Skeletal muscle tissue (tissue), 4 donors: ENCODE results near the gene GIPC3. TPM values are rescaled to one million over a fixed set of nuclear protein-coding genes. Genes with fewer than 3 reads are reported as not detected.
A peak's percentile ranks its signal among the peaks of the same experiment; 100 is the strongest.

Experiments
- H3K27ac ChIP-seq: one replicate; pipeline ENCODE4 v1.7.0; 2013; ENCODE audit warnings: mild to moderate bottlenecking, low read depth, low read length, inconsistent platforms
- H3K27me3 ChIP-seq, 3 donors: one replicate each; pipeline ENCODE4 v1.7.0; 2013; ENCODE audit warnings: low read length in 3 of 3; ENCODE audit not compliant: control insufficient read depth in 3 of 3, insufficient read depth in 3 of 3
- H3K36me3 ChIP-seq, 3 donors: one replicate each; pipeline ENCODE4 v1.7.0; 2013; ENCODE audit warnings: low read length in 3 of 3; ENCODE audit not compliant: control insufficient read depth in 3 of 3, insufficient read depth in 3 of 3
- H3K4me1 ChIP-seq, 3 donors: one replicate each; pipeline ENCODE4 v1.7.0; 2013; ENCODE audit warnings: low read length in 3 of 3, mild to moderate bottlenecking in 3 of 3; ENCODE audit not compliant: control insufficient read depth in 3 of 3, insufficient read depth in 3 of 3
- H3K4me3 ChIP-seq, 3 donors: one replicate each; pipeline ENCODE4 v1.7.0; 2013; ENCODE audit warnings: low read length in 3 of 3
- H3K9ac ChIP-seq, 3 donors: one replicate each; pipeline ENCODE4 v1.7.0; 2013; ENCODE audit warnings: low read length in 3 of 3, mild to moderate bottlenecking in 3 of 3, moderate library complexity in 2 of 3, low read depth in 1 of 3
- H3K9me3 ChIP-seq, 3 donors: one replicate each; pipeline ENCODE4 v1.7.0; 2013; ENCODE audit warnings: low read length in 3 of 3; ENCODE audit not compliant: control insufficient read depth in 3 of 3
- total RNA-seq: library from RNA; depleted of rRNA; stranded (reverse); fragments of >200 nt; gene quantifications from one replicate; pipeline ENCODE4 v1.2.3, GENCODE V29; 2014
- donor health status: Osteomylitis.

Gene GIPC3
- total RNA-seq, 1 donor from 2014 or later: not detected

- H3K9ac ChIP-seq: peak overlapping the region in 1 of 3 donors; percentile 45
- no peaks in the 10 kb centered on the region for H3K9me3 ChIP-seq
- peaks cover 10 to 41% (median 34%) of the 10 kb centered on the region in 3 donors for H3K4me1 ChIP-seq
- H3K36me3 ChIP-seq: peaks cover 15 to 20% (median 16%) of the 10 kb centered on the region in 3 donors
- H3K27ac ChIP-seq: peak overlapping the region; percentile 75
- peak overlapping the region in 1 of 3 donors; percentile 61 for H3K4me3 ChIP-seq
- peaks cover 20 to 32% (median 28%) of the 10 kb centered on the region in 3 donors for H3K27me3 ChIP-seq
Observed at GRCh38 chr19:3608079-3608641, 22.9 kb downstream of the GIPC3 start.

GRCh38 chr19:3608750-3609322, 23.6 kb downstream of the GIPC3 start:
- H3K9ac ChIP-seq: no peak overlapping the region
- peaks cover 20 to 28% (median 26%) of the 10 kb centered on the region in 3 donors for H3K27me3 ChIP-seq
- H3K4me1 ChIP-seq: peaks cover 10 to 35% (median 31%) of the 10 kb centered on the region in 3 donors
- H3K9me3 ChIP-seq: no peaks in the 10 kb centered on the region
- no peak overlapping the region for H3K4me3 ChIP-seq
- peak overlapping the region; percentile 25 for H3K27ac ChIP-seq
- peaks cover 16 to 22% (median 20%) of the 10 kb centered on the region in 3 donors for H3K36me3 ChIP-seq

DNA sequence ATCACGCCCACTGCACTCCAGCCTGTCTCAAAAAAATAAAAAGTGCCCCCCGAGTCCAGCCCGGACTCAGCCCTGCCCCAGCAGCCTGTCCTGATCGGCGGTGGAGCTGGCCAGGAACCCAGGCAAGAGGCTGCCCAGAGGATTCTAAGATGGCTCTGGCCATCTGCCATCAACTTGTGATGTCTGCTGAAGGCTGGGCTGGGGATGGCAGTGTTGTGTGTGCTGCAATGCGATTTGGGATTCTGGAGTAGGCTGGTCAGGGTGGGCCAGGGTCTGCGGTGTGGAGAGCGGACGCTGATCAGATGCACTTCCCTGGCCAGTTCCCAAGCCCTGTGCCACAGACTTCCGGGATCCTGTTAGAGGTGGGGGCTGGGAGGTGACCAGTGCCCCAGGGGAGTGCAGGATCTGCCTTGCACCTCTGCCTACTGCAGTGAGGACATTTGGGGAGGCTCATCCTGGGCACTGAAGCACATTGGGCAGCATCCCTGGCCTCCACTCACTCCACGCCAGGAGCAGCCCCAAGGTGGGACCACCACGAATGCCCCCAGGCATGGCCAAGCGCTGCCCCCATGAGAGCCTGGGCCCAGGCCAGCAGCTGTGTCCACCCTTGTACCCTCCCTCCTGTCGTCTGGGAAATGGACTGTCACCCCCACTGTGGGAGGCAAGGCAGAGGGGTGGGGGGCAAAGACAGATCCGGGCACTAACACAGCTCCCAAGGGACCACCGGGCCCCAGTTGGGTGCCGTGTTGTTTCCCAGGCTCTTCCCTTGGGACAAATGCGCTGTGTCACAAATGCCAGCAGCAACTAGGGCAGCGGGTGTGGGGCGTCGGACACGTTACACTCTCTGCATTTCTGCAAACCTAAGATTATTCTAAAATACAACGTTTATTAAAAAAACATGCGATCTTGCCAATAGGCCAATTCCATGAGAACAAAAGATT, 24.8 kb downstream of the GIPC3 start:
- peaks cover 18 to 26% (median 20%) of the 10 kb centered on the region in 3 donors for H3K36me3 ChIP-seq
- H3K4me3 ChIP-seq: no peak overlapping the region
- H3K9ac ChIP-seq: no peak overlapping the region
- H3K4me1 ChIP-seq: peaks cover 10 to 34% (median 26%) of the 10 kb centered on the region in 3 donors
- no peaks in the 10 kb centered on the region for H3K9me3 ChIP-seq
- peak overlapping the region; percentile 25 for H3K27ac ChIP-seq
- peaks cover 14 to 23% (median 20%) of the 10 kb centered on the region in 3 donors for H3K27me3 ChIP-seq

DNA sequence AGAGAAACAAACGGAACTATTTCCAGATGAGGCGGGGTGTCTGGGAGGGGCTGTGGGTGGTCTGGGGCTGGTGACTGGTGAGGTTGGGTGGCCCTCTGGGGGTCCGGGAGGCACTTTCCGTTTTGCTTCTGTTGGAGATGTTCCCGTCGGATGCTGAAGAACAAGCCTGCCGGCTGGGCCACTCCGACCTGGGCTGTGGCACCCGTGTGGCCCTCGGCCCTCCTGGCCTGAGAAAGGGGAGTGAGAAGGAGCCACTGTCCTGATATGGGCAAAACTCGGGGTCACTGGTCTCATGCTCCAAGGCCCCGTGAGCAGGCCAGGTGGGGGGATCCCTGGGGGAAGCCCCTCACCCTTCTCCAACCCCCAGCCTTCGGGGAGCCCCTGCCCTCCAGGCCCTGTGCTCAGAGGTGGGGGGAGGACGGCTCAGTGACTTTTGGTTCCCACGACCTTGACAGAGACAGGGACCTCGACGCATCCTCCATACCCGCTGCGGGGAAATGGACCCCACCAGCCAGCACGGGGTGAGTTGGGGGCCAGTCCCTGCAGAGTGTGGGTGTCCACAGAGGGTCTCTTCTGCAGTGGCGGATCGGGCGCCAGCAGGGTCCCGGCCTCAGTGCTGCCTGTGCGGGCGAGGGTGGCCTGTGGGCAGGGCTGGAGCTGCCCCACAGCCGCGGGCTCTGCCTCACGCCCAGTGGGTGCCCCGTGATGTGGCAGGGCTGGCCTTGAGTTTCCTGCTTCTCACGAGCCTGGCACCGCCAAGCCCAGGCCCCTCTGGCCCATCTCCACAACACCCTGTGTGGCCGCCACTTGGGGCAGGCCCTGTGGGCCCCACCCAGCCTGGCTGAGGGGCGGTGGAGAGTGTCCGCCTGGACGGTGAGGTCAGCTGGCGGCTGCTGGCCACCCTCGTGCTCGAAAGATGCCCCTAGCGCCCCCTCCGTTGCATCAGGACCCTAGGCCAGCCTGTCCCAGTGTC, 25.8 kb downstream of the GIPC3 start:
- Histone ChIP-seq H3K27ac (no peak overlapping the region), H3K9ac (no peak overlapping the region), H3K4me3 (no peak overlapping the region), H3K4me1 (peaks cover 7 to 24% (median 20%) of the 10 kb centered on the region in 3 donors), H3K36me3 (peaks cover 18 to 30% (median 20%) of the 10 kb centered on the region in 3 donors), H3K27me3 (peaks cover 8 to 15% (median 11%) of the 10 kb centered on the region in 3 donors), H3K9me3 (no peaks in the 10 kb centered on the region)

DNA sequence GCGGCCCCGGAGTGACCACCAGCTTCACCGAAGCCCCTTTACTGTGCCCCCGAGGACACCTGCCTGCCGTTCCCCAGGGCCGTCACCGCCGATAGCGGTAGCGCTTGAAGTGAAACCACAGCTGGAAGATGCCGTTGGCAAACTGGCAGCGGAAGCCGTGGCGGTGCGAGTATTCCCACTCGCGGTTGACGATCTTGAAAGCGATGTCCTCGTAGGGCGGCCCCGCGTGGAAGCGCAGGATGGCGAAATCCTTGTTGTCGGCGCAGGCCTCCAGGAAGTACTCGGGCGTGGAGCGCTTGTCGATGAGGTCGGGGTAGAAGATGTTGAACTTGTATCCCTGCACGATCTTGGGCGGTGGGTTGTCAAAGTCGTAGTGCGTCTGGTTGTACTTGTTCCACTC, 26.6 kb downstream of the GIPC3 start:
- Histone ChIP-seq H3K36me3 (peaks cover 18 to 30% (median 20%) of the 10 kb centered on the region in 3 donors), H3K9me3 (no peaks in the 10 kb centered on the region), H3K27me3 (peaks cover 8 to 15% (median 8%) of the 10 kb centered on the region in 3 donors), H3K4me1 (peaks cover 7 to 21% (median 20%) of the 10 kb centered on the region in 3 donors), H3K4me3 (no peak overlapping the region), H3K9ac (no peak overlapping the region), H3K27ac (no peak overlapping the region)

- Histone ChIP-seq H3K4me3 (no peak overlapping the region), H3K9me3 (no peaks in the 10 kb centered on the region), H3K9ac (no peak overlapping the region), H3K4me1 (peaks cover 7 to 22% (median 17%) of the 10 kb centered on the region in 3 donors), H3K27me3 (peaks cover 4 to 10% (median 5%) of the 10 kb centered on the region in 3 donors), H3K36me3 (peaks cover 18 to 30% (median 20%) of the 10 kb centered on the region in 3 donors), H3K27ac (no peak overlapping the region)
Observed at GRCh38 chr19:3612330-3612729, 27.1 kb downstream of the GIPC3 start.

DNA sequence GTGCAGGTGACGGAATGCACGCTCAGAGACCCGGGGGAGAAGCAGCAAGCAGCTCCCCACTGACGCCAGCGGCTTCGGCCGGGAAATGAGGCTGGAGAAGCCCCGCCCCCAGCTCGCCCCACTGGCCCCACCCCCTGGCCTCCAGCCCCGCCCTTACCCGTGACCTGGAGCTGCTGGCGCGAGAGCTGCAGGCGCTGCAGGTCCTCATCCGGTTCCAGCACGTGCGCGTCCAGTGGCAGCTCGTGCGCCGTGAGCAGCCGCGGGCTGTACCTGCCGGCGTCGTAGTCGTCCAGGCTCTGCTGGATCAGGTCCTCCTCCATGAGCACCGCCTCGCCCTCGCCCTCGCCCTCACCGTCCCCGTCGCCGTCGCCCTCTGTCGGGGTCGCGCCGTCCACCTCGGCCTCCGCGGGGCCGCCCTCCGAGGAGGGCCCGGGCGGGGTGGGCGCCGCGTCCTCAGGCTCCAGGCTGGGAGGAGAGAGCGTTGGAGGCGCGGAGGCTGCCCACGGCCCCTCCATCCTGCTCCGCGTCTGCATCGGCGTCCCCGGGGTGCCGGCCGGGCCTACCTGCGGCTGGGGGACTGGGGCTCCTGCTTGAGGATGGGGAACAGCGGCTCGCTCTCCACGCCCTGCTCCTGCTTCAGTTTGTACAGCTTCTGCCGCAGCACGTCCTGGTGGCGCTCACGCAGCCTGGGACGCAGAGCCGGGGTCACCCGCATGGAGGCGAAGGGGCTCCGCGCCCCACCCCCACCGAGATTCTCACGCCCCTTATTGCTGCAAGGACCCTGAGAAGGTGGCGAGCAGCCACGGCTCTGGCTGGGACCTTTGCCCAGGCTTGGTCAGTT, 27.8 kb downstream of the GIPC3 start:
- Histone ChIP-seq H3K36me3 (peaks cover 18 to 33% (median 26%) of the 10 kb centered on the region in 3 donors), H3K27me3 (peaks cover 0 to 3% (median 0%) of the 10 kb centered on the region in 3 donors)

GRCh38 chr19:3613818-3614661, 28.8 kb downstream of the GIPC3 start:
- Histone ChIP-seq H3K9me3 (no peaks in the 10 kb centered on the region), H3K27ac (no peak overlapping the region), H3K4me1 (peaks cover 4 to 13% (median 9%) of the 10 kb centered on the region in 3 donors), H3K27me3 (no peaks in the 10 kb centered on the region), H3K4me3 (no peak overlapping the region), H3K36me3 (peaks cover 18 to 35% (median 27%) of the 10 kb centered on the region in 3 donors), H3K9ac (no peak overlapping the region)

More for the DNA sequence above, 27.8 kb downstream of the GIPC3 start:
- Histone ChIP-seq H3K9ac (no peak overlapping the region), H3K4me3 (no peak overlapping the region), H3K4me1 (peaks cover 4 to 16% (median 10%) of the 10 kb centered on the region in 3 donors), H3K27ac (no peak overlapping the region), H3K9me3 (no peaks in the 10 kb centered on the region)
